Right lobe of liver (tissue), 6 donors: ENCODE measurements around the gene CDK12. TPM values are rescaled to one million over a fixed set of nuclear protein-coding genes. Genes with fewer than 3 reads are reported as not detected.
A peak's percentile ranks its signal among the peaks of the same experiment; 100 is the strongest.
"Not testable (repeated sequence)": the region's sequence is repeated elsewhere in the genome, so short reads cannot be mapped to it uniquely, and the experiment has no call there.

Experiments
- ATAC-seq, 4 donors: fragments of 200-7000 bp; cut with Tn5 transposase; one replicate each; pipeline ENCODE4 v1.9.1; 2020; ENCODE audit warnings: mild to moderate bottlenecking in 4 of 4, moderate library complexity in 4 of 4
- DNase-seq, 3 donors: peaks; one replicate each; pipeline ENCODE4 v3.0.0-alpha.2; 2020
- H3K27ac ChIP-seq, 3 donors: fragments of 200-600 bp; one replicate each; pipeline ENCODE4 v1.8.0; 2022
- H3K27me3 ChIP-seq, 2 donors: fragments of 200-600 bp; one replicate each; pipeline ENCODE4 v1.8.0; 2022
- H3K36me3 ChIP-seq, 4 donors: fragments of 200-600 bp; sonication (generic) in 1 of 4; one replicate each; pipeline versions ENCODE4 v1.5.1 to v1.8.0; 2017 to 2022; ENCODE audit warnings: control low read depth in 1 of 4
- H3K4me1 ChIP-seq, 4 donors: fragments of 200-600 bp; sonication (generic) in 1 of 4; one replicate each; pipeline versions ENCODE4 v1.5.1 to v1.8.0; 2017 to 2022; ENCODE audit warnings: control low read depth in 1 of 4
- H3K4me3 ChIP-seq, 3 donors: fragments of 200-600 bp; one replicate each; pipeline ENCODE4 v1.8.0; 2022
- H3K9me3 ChIP-seq, 4 donors: fragments of 200-600 bp; sonication (generic) in 1 of 4; one replicate each; pipeline versions ENCODE4 v1.5.1 to v1.8.0; 2017 to 2022; ENCODE audit warnings: control low read depth in 1 of 4
- POLR2A ChIP-seq: fragments of 450-650 bp; IDR thresholded peaks from one replicate; pipeline ENCODE4 v1.6.1; 2017; ENCODE audit warnings: antibody characterized with exemption, mild to moderate bottlenecking
- WGBS: methylation state at CpG from one replicate; pipeline ENCODE4 v1.1.6; 2018; ENCODE audit warnings: low coverage, low lambda C conversion rate; ENCODE audit not compliant: insufficient coverage; ENCODE audit errors: missing lambda C conversion rate; 5-methylcytosine and 5-hydroxymethylcytosine counted together
- intact Hi-C, 2 donors: fragments of 100-400 bp; cut with DNase I; formaldehyde crosslinking; loops; one replicate each; pipeline versions ENCODE4 v1.11.2 to v1.14.1; 2022
- total RNA-seq, 6 experiments: library from RNA; depleted of rRNA in 2 of 6; stranded (reverse); fragments of >200 nt in 2 of 6; fragmentation: NEBNext Ultra II Directional in 3 of 6; extraction: Animal tissue kit (Norgen Biotek cat#: 25700) in 3 of 6; gene quantifications; one replicate each; pipeline versions ENCODE4 v1.1.0 to v1.2.4, GENCODE V29; 2016 to 2023
- TF ChIP-seq, protein P1 (sequence below), 4 donors: fragments of 200-600 bp in 3 of 4; fragments of 450-650 bp in 1 of 4; IDR thresholded peaks; one replicate each; pipeline versions ENCODE4 v1.5.1 to v1.8.0; 2016 to 2022; ENCODE audit warnings: antibody characterized with exemption in 4 of 4, mild to moderate bottlenecking in 2 of 4
- donor health status: DM: no; HTN: yes; CAD: no.
- donor health status: DM: no; HTN: no; CAD: no.
- donor health status: DM: no; HTN: no; CAD: no.
- donor health status: DM: no; HTN: yes; CAD: no.
- donor health status: DM: no; HTN: yes; CAD: no.

CDK12 gene
- total RNA-seq, 6 experiments from 2014 or later = 19.4 to 33.4 (median 30.4) TPM

GRCh38 chr17:39543176-39543575 lies 81.9 kb downstream of the CDK12 start:
- H3K36me3 ChIP-seq = peaks cover 0 to 14% (median 6%) of the 10 kb centered on the region in 4 donors
- H3K4me3 ChIP-seq = no peak overlapping the region
- H3K9me3 ChIP-seq = no peaks in the 10 kb centered on the region
- intact Hi-C loops = loop anchor here (10.0 kb wide), 3 partner anchors 62 to 202 kb away; partner anchors contain the start of genes NEUROD2 (in 1 of the 2) and PPP1R1B (in 1 of the 2)
- WGBS = 75% methylated on average over 1 of the region's 1 CpG
- H3K4me1 ChIP-seq = peaks cover 0 to 7% (median 4%) of the 10 kb centered on the region in 4 donors
- no peak overlapping the region for H3K27ac ChIP-seq
- ATAC-seq = peak in 3 of 4 donors; percentile 10 to 25 (median 23)
- TF ChIP-seq, protein P1, sequence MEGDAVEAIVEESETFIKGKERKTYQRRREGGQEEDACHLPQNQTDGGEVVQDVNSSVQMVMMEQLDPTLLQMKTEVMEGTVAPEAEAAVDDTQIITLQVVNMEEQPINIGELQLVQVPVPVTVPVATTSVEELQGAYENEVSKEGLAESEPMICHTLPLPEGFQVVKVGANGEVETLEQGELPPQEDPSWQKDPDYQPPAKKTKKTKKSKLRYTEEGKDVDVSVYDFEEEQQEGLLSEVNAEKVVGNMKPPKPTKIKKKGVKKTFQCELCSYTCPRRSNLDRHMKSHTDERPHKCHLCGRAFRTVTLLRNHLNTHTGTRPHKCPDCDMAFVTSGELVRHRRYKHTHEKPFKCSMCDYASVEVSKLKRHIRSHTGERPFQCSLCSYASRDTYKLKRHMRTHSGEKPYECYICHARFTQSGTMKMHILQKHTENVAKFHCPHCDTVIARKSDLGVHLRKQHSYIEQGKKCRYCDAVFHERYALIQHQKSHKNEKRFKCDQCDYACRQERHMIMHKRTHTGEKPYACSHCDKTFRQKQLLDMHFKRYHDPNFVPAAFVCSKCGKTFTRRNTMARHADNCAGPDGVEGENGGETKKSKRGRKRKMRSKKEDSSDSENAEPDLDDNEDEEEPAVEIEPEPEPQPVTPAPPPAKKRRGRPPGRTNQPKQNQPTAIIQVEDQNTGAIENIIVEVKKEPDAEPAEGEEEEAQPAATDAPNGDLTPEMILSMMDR (IDR thresholded peaks at IDR 0.05) = no peak
- TF ChIP-seq POLR2A = no peak
- DNase-seq = no peak
- no peaks in the 10 kb centered on the region for H3K27me3 ChIP-seq

DNA sequence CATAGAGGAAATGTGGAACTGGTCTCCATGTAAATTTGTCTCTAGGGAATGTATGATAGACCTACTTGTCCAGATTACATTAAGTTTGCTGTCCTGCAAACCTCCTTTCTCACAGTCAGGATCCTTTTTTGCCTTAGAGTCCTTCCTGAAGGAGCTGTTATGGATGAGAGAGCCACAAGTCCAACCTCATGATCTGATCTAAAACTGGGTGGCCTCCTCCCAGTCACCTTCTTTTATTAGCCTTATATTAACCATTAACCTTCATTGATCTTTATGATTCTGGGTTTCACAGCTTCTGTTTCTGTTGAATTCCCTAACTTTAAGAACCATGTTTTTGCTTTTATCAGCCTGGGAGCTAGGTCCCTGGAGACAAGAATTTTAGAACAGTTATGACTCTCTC lies 82.4 kb downstream of the CDK12 start:
- DNase-seq (no peak), ATAC-seq (peak; percentile 64 to 84 (median 80))
- no peak overlapping the region for H3K27ac ChIP-seq
- no peaks in the 10 kb centered on the region for H3K9me3 ChIP-seq
- no peaks in the 10 kb centered on the region for H3K27me3 ChIP-seq
- peaks cover 0 to 7% (median 4%) of the 10 kb centered on the region in 4 donors for H3K4me1 ChIP-seq
- no peak overlapping the region for H3K4me3 ChIP-seq
- TF ChIP-seq POLR2A = no peak
- TF ChIP-seq, protein P1 (IDR thresholded peaks at IDR 0.05) = no peak
- intact Hi-C loops = loop anchor here (10.0 kb wide), 3 partner anchors 61 to 201 kb away; partner anchors contain the start of genes NEUROD2 (in 1 of the 2) and PPP1R1B (in 1 of the 2)
- H3K36me3 ChIP-seq = peaks cover 0 to 17% (median 6%) of the 10 kb centered on the region in 4 donors

DNA sequence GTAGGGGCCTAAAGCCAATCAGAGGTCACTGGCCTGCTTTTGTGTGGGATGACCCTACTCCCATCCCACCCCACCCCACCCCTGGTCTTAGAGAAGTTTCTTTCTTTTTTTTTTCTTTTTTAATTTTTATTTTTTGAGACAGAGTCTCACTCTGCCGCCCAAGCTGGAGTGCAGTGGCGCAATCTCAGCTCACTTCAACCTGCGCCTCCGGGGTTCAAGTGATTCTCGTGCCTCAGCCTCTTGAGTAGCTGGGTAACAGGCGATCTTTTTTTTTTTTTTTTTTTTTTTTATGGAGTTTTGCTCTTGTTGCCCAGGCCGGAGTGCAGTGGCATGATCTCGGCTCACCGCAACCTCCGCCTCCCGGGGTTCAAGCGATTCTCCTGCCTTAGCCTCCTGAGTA lies 83.1 kb downstream of the CDK12 start:
- H3K27ac ChIP-seq, H3K4me1 ChIP-seq, H3K9me3 ChIP-seq, DNase-seq, ATAC-seq, H3K4me3 ChIP-seq, H3K27me3 ChIP-seq: not testable (repeated sequence)
- intact Hi-C loops = loop anchor here (10.0 kb wide), 3 partner anchors 60 to 200 kb away; partner anchors contain the start of genes NEUROD2 (in 1 of the 2) and PPP1R1B (in 1 of the 2)
- 84% methylated on average over 6 of the region's 12 CpGs for WGBS
- H3K36me3 ChIP-seq = peaks cover 0 to 21% (median 9%) of the 10 kb centered on the region in 4 donors

DNA sequence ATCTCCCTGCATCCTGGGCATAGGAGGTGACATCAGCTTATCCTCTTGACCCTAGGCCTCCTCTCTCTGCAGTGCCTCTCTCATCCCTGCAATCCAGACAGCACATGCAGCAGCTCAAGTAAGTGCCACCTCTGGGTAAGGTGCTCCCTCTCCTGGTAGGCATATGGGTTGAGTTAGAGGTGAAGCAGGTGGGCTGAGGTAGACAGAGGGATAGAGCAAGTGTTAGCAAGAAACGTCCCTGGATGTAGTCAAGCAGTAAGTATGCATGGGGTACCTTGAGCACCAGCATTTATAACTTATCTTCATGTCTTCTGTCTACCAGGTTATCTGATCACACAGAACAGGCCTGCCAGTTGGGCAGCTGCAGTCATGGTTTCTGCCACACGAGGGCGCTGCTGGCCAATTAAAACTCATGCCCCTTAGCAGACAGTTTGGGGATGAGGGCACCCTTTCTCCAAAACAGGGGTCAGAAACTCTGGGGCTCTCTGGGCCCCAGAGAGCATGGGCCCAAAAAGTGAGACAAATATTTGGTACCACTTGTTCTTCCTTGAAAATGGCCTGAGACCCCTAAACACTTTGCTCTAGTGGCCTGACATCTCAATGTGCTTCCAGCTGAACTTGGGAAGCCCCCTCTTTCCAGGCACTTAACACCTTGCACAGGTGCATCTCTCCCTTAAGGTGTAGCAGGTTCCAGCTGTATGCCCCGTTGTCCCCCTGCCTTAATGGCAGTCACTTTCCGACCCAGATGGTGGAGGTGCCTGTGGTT lies 86.6 kb downstream of the CDK12 start:
- Histone ChIP-seq H3K4me1 (peaks cover 0 to 7% (median 4%) of the 10 kb centered on the region in 4 donors), H3K27me3 (no peaks in the 10 kb centered on the region), H3K36me3 (peaks cover 0 to 45% (median 10%) of the 10 kb centered on the region in 4 donors), H3K4me3 (no peak overlapping the region), H3K27ac (no peak overlapping the region), H3K9me3 (no peaks in the 10 kb centered on the region)
- peak; percentile 65 to 81 (median 75) for ATAC-seq
- 0% methylated on average over 2 of the region's 5 CpGs for WGBS
- TF ChIP-seq, protein P1 (IDR thresholded peaks at IDR 0.05) = peak; percentile 69 to 95 (median 95)
- TF ChIP-seq POLR2A = no peak
- peak; percentile 52 to 61 (median 60) for DNase-seq
- intact Hi-C loops = loop anchor here (5.0 to 10.0 kb wide), 4 partner anchors 57 to 197 kb away; partner anchors contain the start of genes NEUROD2 (in 1 of the 2) and PPP1R1B (in 1 of the 2)
